IMR-90 (cell line): Measurements from ENCODE around the gene TMEM143. TPM values are rescaled to one million over a fixed set of nuclear protein-coding genes. Genes with fewer than 3 reads are reported as not detected.

Source experiments
- ATAC-seq: fragments of 200-7000 bp; cut with Tn5 transposase; 2 replicates; pipeline ENCODE4 v1.9.1; 2020; ENCODE audit warnings: low read depth, mild to moderate bottlenecking, moderate library complexity
- Bru-seq: library from RNA; stranded (reverse); fragments of 400-500 nt; gene quantifications from one replicate; lab custom pipeline; 2021; lab: Mats Ljungman, UMichigan
- BruChase-seq, 2 experiments: library from RNA; stranded (reverse); fragments of 400-500 nt; gene quantifications; one replicate each; lab custom pipeline; 2021; lab: Mats Ljungman, UMichigan
- BruUV-seq: library from RNA; stranded (reverse); fragments of 400-500 nt; replicated peaks from 2 replicates; lab custom pipeline; 2021; lab: Mats Ljungman, UMichigan
- CTCF ChIA-PET: fragments of 300-600 bp; formaldehyde crosslinking; extraction: SDS; loops from one replicate; lab custom pipeline; 2021; ENCODE audit warnings: antibody characterized with exemption; lab: Yijun Ruan, JAX
- POLR2A ChIA-PET: fragments of 300-600 bp; sonication (Branson Sonifier 250); formaldehyde crosslinking; loops from one replicate; lab custom pipeline; 2022; ENCODE audit warnings: antibody characterized with exemption; ENCODE audit not compliant: unreplicated experiment; lab: Charles Lee
- DNase-seq: peaks from one replicate; pipeline ENCODE4 v3.0.0; 2013
- H2AFZ ChIP-seq: replicated peaks from 2 replicates; pipeline ENCODE3; 2013; ENCODE audit warnings: low read length, mild to moderate bottlenecking; ENCODE audit not compliant: poor library complexity
- H2AK5ac ChIP-seq: 2 replicates; pipeline ENCODE4 v1.6.1; 2013; ENCODE audit warnings: low read depth, low read length, inconsistent platforms
- H2AK9ac ChIP-seq: replicated peaks from 2 replicates; pipeline ENCODE3; 2013; ENCODE audit warnings: mild to moderate bottlenecking, low read depth, low read length, moderate library complexity; ENCODE audit not compliant: poor library complexity
- H2BK120ac ChIP-seq: 2 replicates; pipeline ENCODE4 v1.6.1; 2013; ENCODE audit warnings: low read depth, low read length, inconsistent platforms
- H2BK15ac ChIP-seq: 3 replicates; pipeline ENCODE4 v1.6.1; 2013; ENCODE audit warnings: low read depth, low read length, inconsistent platforms
- H2BK20ac ChIP-seq: 2 replicates; pipeline ENCODE4 v1.6.1; 2013; ENCODE audit warnings: low read depth, mild to moderate bottlenecking, inconsistent platforms, low read length, moderate library complexity
- H2BK5ac ChIP-seq: 2 replicates; pipeline ENCODE4 v1.6.1; 2013; ENCODE audit warnings: mild to moderate bottlenecking, low read depth, low read length, inconsistent platforms; ENCODE audit not compliant: poor library complexity, severe bottlenecking
- H3K14ac ChIP-seq: replicated peaks from 2 replicates; pipeline ENCODE4 v1.6.1; 2013; ENCODE audit warnings: low read depth, low read length, inconsistent platforms
- H3K18ac ChIP-seq: 2 replicates; pipeline ENCODE4 v1.6.1; 2013; ENCODE audit warnings: low read depth, low read length, control low read depth
- H3K23ac ChIP-seq: 2 replicates; pipeline ENCODE4 v1.6.1; 2013; ENCODE audit warnings: low read depth, low read length, inconsistent platforms
- H3K27ac ChIP-seq: 2 replicates; pipeline ENCODE4 v1.5.1; 2013; ENCODE audit warnings: mild to moderate bottlenecking, control low read depth, low read length; ENCODE audit not compliant: insufficient read depth
- H3K27me3 ChIP-seq: 2 replicates; pipeline ENCODE4 v1.6.1; 2013; ENCODE audit warnings: low read length; ENCODE audit not compliant: control insufficient read depth, insufficient read depth
- H3K36me3 ChIP-seq: 2 replicates; pipeline ENCODE4 v1.6.1; 2013; ENCODE audit warnings: low read length, mixed read lengths; ENCODE audit not compliant: control insufficient read depth, insufficient read depth
- H3K4ac ChIP-seq: 2 replicates; pipeline ENCODE4 v1.6.1; 2013; ENCODE audit warnings: low read depth, low read length, inconsistent platforms
- H3K4me1 ChIP-seq: 2 replicates; pipeline ENCODE4 v1.6.1; 2013; ENCODE audit warnings: low read length, mixed read lengths; ENCODE audit not compliant: control insufficient read depth, insufficient read depth
- H3K4me2 ChIP-seq: 2 replicates; pipeline ENCODE4 v1.6.1; 2013; ENCODE audit warnings: low read depth, mild to moderate bottlenecking, control low read depth, low read length, moderate library complexity
- H3K4me3 ChIP-seq: 2 replicates; pipeline ENCODE4 v1.5.1; 2013; ENCODE audit warnings: low read depth, mild to moderate bottlenecking, control low read depth, low read length, moderate library complexity; ENCODE audit not compliant: insufficient read depth
- H3K56ac ChIP-seq: 2 replicates; pipeline ENCODE4 v1.6.1; 2013; ENCODE audit warnings: low read length, inconsistent platforms; ENCODE audit not compliant: insufficient read depth; ENCODE audit errors: extremely low read depth
- H3K79me1 ChIP-seq, 2 experiments: 2 replicates each; pipeline ENCODE4 v1.6.1; 2013; ENCODE audit warnings: low read length in 2 of 2, inconsistent platforms in 1 of 2, low read depth in 1 of 2
- H3K9ac ChIP-seq: 2 replicates; pipeline ENCODE4 v1.6.1; 2013; ENCODE audit warnings: low read depth, low read length, control low read depth
- H3K9me1 ChIP-seq: 2 replicates; pipeline ENCODE4 v1.6.1; 2013; ENCODE audit warnings: low read length, inconsistent platforms; ENCODE audit not compliant: insufficient read depth
- H3K9me3 ChIP-seq: 2 replicates; pipeline ENCODE4 v1.6.1; 2013; ENCODE audit warnings: low read length; ENCODE audit not compliant: control insufficient read depth, insufficient read depth
- H4K20me1 ChIP-seq: 2 replicates; pipeline ENCODE4 v1.6.1; 2013; ENCODE audit warnings: low read length, inconsistent platforms; ENCODE audit not compliant: insufficient read depth
- H4K5ac ChIP-seq: 2 replicates; pipeline ENCODE4 v1.6.1; 2013; ENCODE audit warnings: mild to moderate bottlenecking, low read depth, low read length, control low read depth
- H4K8ac ChIP-seq, 2 experiments: 2 replicates each; pipeline ENCODE4 v1.6.1; 2013; ENCODE audit warnings: low read depth in 2 of 2, low read length in 2 of 2, control low read depth in 1 of 2, inconsistent platforms in 1 of 2
- H4K91ac ChIP-seq: 2 replicates; pipeline ENCODE4 v1.6.1; 2013; ENCODE audit warnings: low read depth, low read length, inconsistent platforms; ENCODE audit not compliant: insufficient read depth
- BHLHE40 ChIP-seq: fragments of 150-350 bp; IDR thresholded peaks from 2 replicates; pipeline ENCODE4 v1.6.1; 2016; ENCODE audit warnings: mild to moderate bottlenecking, low read depth, low read length
- CTCF ChIP-seq: conservative IDR thresholded peaks from 2 replicates; pipeline ENCODE4 v1.5.1; 2012; ENCODE audit warnings: mild to moderate bottlenecking, low read depth, low read length, improper control_type of control experiment
- MAFK ChIP-seq: IDR thresholded peaks from 2 replicates; pipeline ENCODE4 v1.6.1; 2012; ENCODE audit warnings: low read depth, low read length, improper control_type of control experiment
- MAZ ChIP-seq: IDR thresholded peaks from 2 replicates; pipeline ENCODE4 v1.6.1; 2012; ENCODE audit warnings: low read depth, mild to moderate bottlenecking, low read length, improper control_type of control experiment, moderate library complexity, borderline replicate concordance
- MXI1 ChIP-seq: IDR thresholded peaks from 2 replicates; pipeline ENCODE4 v1.6.1; 2012; ENCODE audit warnings: low read depth, mild to moderate bottlenecking, low read length, moderate library complexity, borderline replicate concordance
- POLR2A ChIP-seq: IDR thresholded peaks from 2 replicates; pipeline ENCODE4 v1.6.1; 2012; ENCODE audit warnings: mild to moderate bottlenecking, low read depth, low read length
- USF2 ChIP-seq: fragments of 150-350 bp; IDR thresholded peaks from 2 replicates; pipeline ENCODE4 v1.6.1; 2017; ENCODE audit warnings: mild to moderate bottlenecking, antibody characterized with exemption, low read length, low read depth
- WGBS, 2 experiments: methylation state at CpG; one replicate each; pipeline versions ENCODE4 v1.1.5 to v1.1.7; 2013; ENCODE audit warnings: missing lambda C conversion rate in 2 of 2; ENCODE audit not compliant: insufficient read length in 1 of 2; ENCODE audit errors: extremely low coverage in 2 of 2; 5-methylcytosine and 5-hydroxymethylcytosine counted together
- dilution Hi-C: fragments of 300-500 bp; cut with HindIII; formaldehyde crosslinking; loops from one replicate; pipeline ENCODE4 v1.14.3; 2018; ENCODE audit warnings: low sequenced_read_pairs; ENCODE audit not compliant: unreplicated experiment
- in situ Hi-C: fragments of 300-500 bp; cut with MboI; formaldehyde crosslinking; loops from 3 replicates; pipeline ENCODE4 v1.14.3; 2019; ENCODE audit warnings: low sequenced_read_pairs, inconsistent platforms, mixed read lengths
- intact Hi-C: fragments of 100-400 bp; cut with micrococcal nuclease; formaldehyde crosslinking; loops from 2 replicates; pipeline ENCODE4 v1.10.0; 2022
- long read RNA-seq: library from polyadenylated mRNA; unstranded; transcript quantifications from one replicate; pipeline ENCODE4 v2.0.0, GENCODE V29; 2021; ENCODE audit not compliant: unreplicated experiment
- polyA plus RNA-seq, 3 experiments: library from polyadenylated mRNA; depleted of rRNA; stranded (reverse); fragments of >200 nt; gene quantifications; 2 replicates each; pipeline ENCODE4 v1.2.3, GENCODE V29; 2012; ENCODE audit warnings: low replicate concordance in 1 of 3
- total RNA-seq: library from RNA; depleted of rRNA; stranded (reverse); fragments of >200 nt; gene quantifications from 2 replicates; pipeline ENCODE4 v1.2.3, GENCODE V29; 2012; rRNA removed

TMEM143 gene
- total RNA-seq: 1.1 and 1.3 TPM in 2 replicates
- 7.6 and 8.6 TPM in 2 replicates for polyA plus RNA-seq (2012; rRNA removed)
- polyA plus RNA-seq (2012; cell fraction: cytosol; rRNA removed): 4.5 and 6.5 TPM in 2 replicates
- polyA plus RNA-seq (2012; cell fraction: nucleus; rRNA removed; ENCODE audit: low replicate concordance): 39.2 and 52.3 TPM in 2 replicates
- percentile 45 among the genes with signal in this experiment for Bru-seq, nascent RNA
- percentile 66 among the genes with signal in this experiment for BruChase-seq, experiment 1, labeled RNA remaining after a 6-hour chase
- BruChase-seq, experiment 2, labeled RNA remaining after a 2-hour chase: percentile 46 among the genes with signal in this experiment
- long read RNA-seq, partial matches to known transcripts: 3 of 5 reads
- long read RNA-seq, other reads (novel, unspliced or antisense): 1 of 5 reads

GRCh38 chr19:48363810-48364597 lies at the start of gene TMEM143, which contains the start of gene SYNGR4:
Gene TMEM143, minus strand, starts transcription at chr19:48363940. Its CDS starts 20 bp downstream, at chr19:48363920.
Gene SYNGR4, plus strand, starts transcription at chr19:48364367. Its CDS starts 1,476 bp downstream, at chr19:48365843.
- Histone ChIP-seq H3K36me3 (no peaks in the 10 kb centered on the region), H3K23ac (peak within 1 kb of the TSS; percentile 45), H3K9me1 (no peaks in the 10 kb centered on the region; the same call in 1 of the 2 replicates), H3K18ac (peak within 1 kb of the TSS; percentile 8), H3K4ac (peak within 1 kb of the TSS; percentile 89), H2BK20ac (no peak within 1 kb of the TSS), H3K4me3 (peak within 1 kb of the TSS; percentile 42), H2AFZ (peak within 1 kb of the TSS; percentile 97), H3K14ac (peak within 1 kb of the TSS; percentile 95), H4K20me1 (no peaks in the 10 kb centered on the region), H2AK9ac (peak within 1 kb of the TSS; percentile 96), H4K8ac (peak within 1 kb of the TSS; percentile 95 to 99), H3K4me2 (peak within 1 kb of the TSS; percentile 79), H3K9me3 (no peaks in the 10 kb centered on the region), H3K27me3 (no peaks in the 10 kb centered on the region), H3K27ac (peak within 1 kb of the TSS; percentile 64), H2BK15ac (peak within 1 kb of the TSS; percentile 31; the same call in 2 of the 3 replicates), H4K5ac (peak within 1 kb of the TSS; percentile 76), H2BK120ac (peak within 1 kb of the TSS; percentile 10; the same call in 1 of the 2 replicates), H2BK5ac (peak within 1 kb of the TSS; percentile 69), H3K56ac (peak within 1 kb of the TSS; percentile 77), H3K9ac (peak within 1 kb of the TSS; percentile 67), H4K91ac (peak within 1 kb of the TSS; percentile 88), H3K4me1 (no peaks in the 10 kb centered on the region), H3K79me1 (peaks cover 0 to 7% of the 10 kb centered on the region in 2 experiments; a peak in 1 of 4 replicates), H2AK5ac (peak within 1 kb of the TSS; percentile 97)
- intact Hi-C loops (no loop called here), dilution Hi-C loops (no loop called here), in situ Hi-C loops (no loop called here)
- ATAC-seq (peak; percentile 96), DNase-seq (peak; percentile 99)
- WGBS, 2 experiments: 0% methylated on average over 9 of the region's 59 CpGs; no CpG with 5 or more reads in 1 of the 2 experiments
- no TSS peak for BruUV-seq
- CTCF ChIA-PET: interaction anchor here (0.5 to 0.8 kb wide), 3 partner anchors 9 to 39 kb away, joined by 3 to 4 read pairs (median 3); partner anchors contain the start of gene KDELR1
- TF ChIP-seq MAFK (peak; percentile 23; the same call in 1 of the 2 replicates), MAZ (peak; percentile 95; the same call in 1 of the 2 replicates), USF2 (no peak), MXI1 (peak; percentile 64; the same call in 1 of the 2 replicates), POLR2A (peak; percentile 39; the same call in 1 of the 2 replicates), CTCF (no peak), BHLHE40 (peak; percentile 87)
- POLR2A ChIA-PET: interaction anchor here (0.6 kb wide), 1 partner anchor 31 kb away, joined by 3 read pairs; no protein-coding TSS in a partner anchor
